Cerebellar cortex (tissue), 1 donor: ENCODE data around the gene CYP19A1.

ENCODE experiments used
- DNase-seq: peaks from one replicate; pipeline ENCODE4 v3.0.0-alpha.2; 2015; ENCODE audit warnings: low spot score

The CYP19A1 gene

GRCh38 chr15:51359981-51360380 lies 21.6 kb upstream of the CYP19A1 start:
- DNase-seq, result no peak

GRCh38 chr15:51356983-51357382 lies 18.6 kb upstream of the CYP19A1 start:
- DNase-seq, result no peak

GRCh38 chr15:51356147-51356546 lies 17.8 kb upstream of the CYP19A1 start:
- DNase-seq, result no peak

- no peak for DNase-seq
Observed at GRCh38 chr15:51355096-51355495, 16.7 kb upstream of the CYP19A1 start.

- DNase-seq, result no peak
Observed at GRCh38 chr15:51353976-51354375, 15.6 kb upstream of the CYP19A1 start.

GRCh38 chr15:51350723-51351122 lies 12.3 kb upstream of the CYP19A1 start:
- DNase-seq, result no peak

- no peak for DNase-seq
Observed at GRCh38 chr15:51349156-51349844, 10.9 kb upstream of the CYP19A1 start.

GRCh38 chr15:51348688-51349087 lies 10.3 kb upstream of the CYP19A1 start:
- DNase-seq, result no peak

- no peak for DNase-seq
Observed at GRCh38 chr15:51346136-51346535, 7.7 kb upstream of the CYP19A1 start.

GRCh38 chr15:51343466-51343865 lies 5.1 kb upstream of the CYP19A1 start:
- DNase-seq, result no peak

- no peak for DNase-seq
Observed at GRCh38 chr15:51342227-51342999, 4.0 kb upstream of the CYP19A1 start.

GRCh38 chr15:51341366-51342226 lies 3.2 kb upstream of the CYP19A1 start, which contains the start of gene GLDN:
TSS of gene GLDN (plus strand) at chr15:51341655. CDS start at chr15:51341685, 30 bp downstream.
- no peak for DNase-seq

GRCh38 chr15:51335538-51336410 lies 2.6 kb downstream of the CYP19A1 start:
- peak; percentile 15 for DNase-seq

- DNase-seq, result no peak
Observed at GRCh38 chr15:51335087-51335486, 3.3 kb downstream of the CYP19A1 start.

- DNase-seq, result peak; percentile 75
Observed at GRCh38 chr15:51334011-51334451, 4.4 kb downstream of the CYP19A1 start.

GRCh38 chr15:51333571-51333970 lies 4.8 kb downstream of the CYP19A1 start:
- peak; percentile 85 for DNase-seq

- no peak for DNase-seq
Observed at GRCh38 chr15:51332206-51333147, 5.9 kb downstream of the CYP19A1 start.

- DNase-seq, result no peak
Observed at GRCh38 chr15:51331141-51331540, 7.3 kb downstream of the CYP19A1 start.

GRCh38 chr15:51328926-51329325 lies 9.5 kb downstream of the CYP19A1 start:
- DNase-seq, result no peak

- peak; percentile 90 for DNase-seq
Observed at GRCh38 chr15:51327081-51327480, 11.3 kb downstream of the CYP19A1 start.
